SH-SY5Y (cell line): ENCODE results near the gene CABP4.

Source experiments
- GATA2 ChIP-seq: IDR thresholded peaks from 2 replicates; pipeline ENCODE4 v1.6.1; 2011; ENCODE audit warnings: mild to moderate bottlenecking, low read depth, low read length
- GATA3 ChIP-seq: IDR thresholded peaks from 2 replicates; pipeline ENCODE4 v1.6.1; 2011; ENCODE audit warnings: low read depth, mild to moderate bottlenecking, low read length, moderate library complexity

Gene CABP4

DNA sequence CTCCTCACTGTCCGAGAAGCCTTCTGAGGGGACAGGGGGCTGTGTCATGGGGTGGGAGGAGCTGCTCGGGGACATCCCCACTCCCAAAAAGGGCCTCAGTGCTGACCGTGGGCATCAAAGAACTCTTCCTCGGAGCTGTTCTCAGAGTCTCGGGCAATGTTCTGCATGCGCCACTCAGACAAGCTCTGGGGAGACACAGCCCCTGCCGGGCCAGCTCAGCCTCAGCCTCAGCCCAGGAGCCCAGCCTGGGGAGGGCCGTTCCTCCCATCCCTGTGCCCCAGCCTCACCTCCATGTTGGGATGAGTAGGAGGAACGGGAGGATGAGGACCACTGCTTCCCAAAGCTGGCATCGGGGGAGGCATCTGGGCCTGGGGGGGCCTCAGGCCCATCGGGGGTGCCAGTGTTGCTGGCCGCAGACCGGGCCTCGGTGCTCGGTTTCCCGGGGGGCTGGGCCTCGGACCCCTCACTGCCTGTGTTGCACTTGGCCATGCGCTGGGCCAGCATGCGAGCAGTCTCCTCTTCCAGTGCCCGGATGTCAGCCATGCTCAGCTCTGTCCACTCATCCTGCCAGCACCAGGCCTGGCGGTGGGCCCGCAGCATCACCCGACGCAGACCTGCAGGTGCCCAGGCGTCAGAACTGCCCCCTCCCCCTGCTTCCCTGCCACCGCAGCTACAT is 44.8 kb downstream of the CABP4 start:
- no peak for TF ChIP-seq GATA2
- TF ChIP-seq GATA3 = no peak

DNA sequence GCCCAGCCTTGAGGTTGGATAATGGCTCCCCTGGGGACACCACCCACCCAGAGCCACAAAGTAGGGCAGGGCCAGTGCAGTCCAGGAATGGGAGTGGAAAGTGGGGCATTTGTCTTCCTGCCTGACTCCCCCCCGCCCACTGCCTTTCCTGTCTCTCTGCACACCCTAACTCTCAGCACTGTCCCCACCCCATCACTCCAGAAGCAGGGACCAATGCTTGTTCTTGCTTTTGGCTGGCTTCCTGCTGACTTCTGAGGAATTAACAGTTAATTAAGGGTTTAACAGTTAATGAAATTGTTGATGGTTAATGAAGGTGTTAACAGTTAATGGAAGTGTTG is 45.3 kb downstream of the CABP4 start:
- TF ChIP-seq GATA3 (no peak), GATA2 (no peak)

DNA sequence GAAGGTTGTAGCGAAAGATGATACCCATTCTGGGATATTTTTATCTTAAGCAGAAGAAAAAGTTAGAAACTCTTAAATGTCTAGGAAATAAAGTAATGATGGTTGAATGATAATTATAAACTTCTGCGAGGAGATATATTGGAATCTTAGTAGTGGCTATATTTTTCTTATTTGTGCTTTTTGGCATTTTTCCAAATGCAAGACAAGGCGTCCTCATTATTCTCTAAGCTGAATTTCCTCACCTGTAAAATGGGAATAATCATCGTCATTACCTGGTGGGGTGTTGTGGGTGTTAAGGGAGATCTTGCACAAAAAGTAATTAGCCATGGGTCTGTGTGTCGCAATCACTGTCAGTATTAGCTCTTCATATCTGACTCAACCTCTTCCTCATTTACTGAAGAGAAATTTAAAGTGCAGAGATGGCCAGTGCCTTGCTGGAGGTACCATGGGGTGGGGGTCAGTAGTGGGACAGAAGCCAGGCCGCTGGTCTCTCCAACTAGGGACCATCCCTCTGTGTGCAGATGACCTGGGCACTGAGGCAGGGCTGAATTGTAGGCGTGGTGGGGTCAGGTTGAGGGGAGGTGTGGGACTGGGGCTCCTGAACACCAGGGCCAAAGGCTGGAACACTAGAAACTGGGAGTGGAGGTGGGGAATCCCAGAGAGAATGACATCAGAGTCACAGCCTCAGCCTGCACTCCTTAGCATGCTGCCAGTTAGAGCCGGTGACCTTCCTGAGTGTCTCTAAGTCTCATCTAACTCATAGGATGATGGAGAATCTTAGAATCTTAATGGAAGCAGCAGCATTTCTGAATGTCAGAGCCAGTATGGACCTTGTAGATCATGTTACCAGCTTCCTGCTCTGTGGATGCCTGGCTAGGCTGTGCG is 45.9 kb downstream of the CABP4 start:
- TF ChIP-seq GATA2 = no peak

DNA sequence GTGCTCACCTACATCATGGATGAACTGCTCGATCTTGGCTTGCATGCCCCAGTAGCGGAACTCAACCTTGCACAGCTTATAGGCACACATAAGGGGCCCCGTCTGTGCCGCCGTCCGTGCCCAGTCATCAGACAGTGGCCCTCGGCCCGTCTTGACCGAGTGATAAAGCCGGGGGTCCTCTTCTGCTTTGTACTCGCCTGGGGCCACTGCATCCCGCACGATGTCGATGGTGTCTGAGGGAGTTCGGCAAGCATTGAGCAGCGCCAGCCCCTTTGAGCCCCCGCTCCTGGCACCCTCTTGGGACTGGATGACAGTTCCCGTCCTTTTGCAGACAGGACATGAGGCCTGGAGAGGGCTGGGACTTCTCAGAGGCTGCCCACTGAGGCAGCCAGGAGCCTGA is 46.7 kb downstream of the CABP4 start:
- no peak for TF ChIP-seq GATA2
- TF ChIP-seq GATA3 = no peak

DNA sequence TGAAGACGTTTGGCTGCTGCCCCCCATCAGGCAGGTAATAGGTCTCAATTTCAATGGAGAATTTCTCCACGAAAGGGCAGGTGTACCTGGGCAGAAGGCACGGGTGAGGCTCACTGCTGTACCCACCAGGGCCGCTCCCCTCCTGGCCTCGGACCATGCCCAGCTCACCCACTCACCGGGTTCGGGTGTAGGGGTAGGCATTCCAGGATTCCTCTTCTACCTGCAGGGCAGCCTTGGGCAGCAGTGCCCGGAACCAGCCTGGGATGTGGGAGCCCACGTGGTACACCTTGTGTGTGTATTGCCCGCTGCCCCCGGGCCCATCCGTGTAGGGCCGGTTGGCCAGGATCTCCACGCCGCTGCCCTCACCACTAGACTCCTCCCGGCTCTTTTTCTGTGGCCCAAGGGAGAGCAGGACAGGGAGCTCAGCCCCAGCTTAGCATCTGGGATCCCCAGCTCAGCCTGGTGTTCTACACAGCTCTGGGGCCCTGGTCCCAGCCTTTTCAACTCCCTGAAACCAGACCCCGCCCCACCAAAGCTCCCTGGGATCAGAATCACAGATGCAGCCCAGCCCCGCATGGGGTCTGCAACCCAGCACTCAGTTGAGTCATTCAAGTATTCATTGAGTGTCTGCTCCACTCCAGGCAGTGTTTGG is 47.3 kb downstream of the CABP4 start:
- TF ChIP-seq GATA3 (no peak), GATA2 (no peak)

DNA sequence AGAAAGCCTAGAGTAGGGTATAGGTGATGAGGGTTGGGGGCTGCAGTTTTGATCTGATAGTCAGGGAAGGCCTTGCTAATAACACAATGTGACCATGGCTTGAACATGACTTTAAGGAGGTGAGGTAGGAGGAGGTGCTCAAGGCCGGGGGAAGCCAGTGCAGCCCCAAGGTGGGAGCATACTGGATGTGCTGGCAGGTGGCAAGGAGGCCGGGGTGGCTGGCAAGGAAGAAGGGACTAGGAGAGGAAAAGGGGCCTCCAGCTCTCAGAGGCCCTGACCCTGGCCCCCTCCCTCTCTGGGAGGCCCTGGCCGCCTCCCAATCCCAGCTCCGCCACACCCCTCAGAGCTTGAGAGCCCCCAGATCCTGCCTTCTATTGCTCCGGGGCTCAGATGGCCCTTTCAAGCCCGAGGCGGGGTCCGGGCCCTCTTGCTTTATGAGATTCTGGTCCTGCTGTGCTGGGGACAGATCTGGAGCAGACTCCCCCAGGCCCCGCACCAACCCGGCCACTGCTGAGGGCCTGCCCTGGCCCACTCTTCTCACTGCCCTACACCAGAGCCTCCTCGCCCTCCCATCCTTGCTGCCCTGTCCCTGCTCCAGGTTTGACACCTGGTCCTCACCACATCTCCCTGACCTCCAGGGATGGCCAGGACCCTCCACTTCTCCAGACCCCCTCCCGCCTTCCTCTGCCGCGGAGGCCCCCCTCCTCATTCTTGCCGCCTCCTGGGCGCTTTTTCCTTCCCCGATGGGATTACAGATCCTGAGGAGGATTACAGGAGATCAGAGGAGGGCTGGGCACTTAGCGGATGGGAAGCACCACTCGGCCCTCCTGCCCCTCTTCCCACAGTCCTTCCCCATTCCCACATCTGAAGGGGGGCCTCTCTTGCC is 48.2 kb downstream of the CABP4 start:
- no peak for TF ChIP-seq GATA3
- TF ChIP-seq GATA2 = no peak

DNA sequence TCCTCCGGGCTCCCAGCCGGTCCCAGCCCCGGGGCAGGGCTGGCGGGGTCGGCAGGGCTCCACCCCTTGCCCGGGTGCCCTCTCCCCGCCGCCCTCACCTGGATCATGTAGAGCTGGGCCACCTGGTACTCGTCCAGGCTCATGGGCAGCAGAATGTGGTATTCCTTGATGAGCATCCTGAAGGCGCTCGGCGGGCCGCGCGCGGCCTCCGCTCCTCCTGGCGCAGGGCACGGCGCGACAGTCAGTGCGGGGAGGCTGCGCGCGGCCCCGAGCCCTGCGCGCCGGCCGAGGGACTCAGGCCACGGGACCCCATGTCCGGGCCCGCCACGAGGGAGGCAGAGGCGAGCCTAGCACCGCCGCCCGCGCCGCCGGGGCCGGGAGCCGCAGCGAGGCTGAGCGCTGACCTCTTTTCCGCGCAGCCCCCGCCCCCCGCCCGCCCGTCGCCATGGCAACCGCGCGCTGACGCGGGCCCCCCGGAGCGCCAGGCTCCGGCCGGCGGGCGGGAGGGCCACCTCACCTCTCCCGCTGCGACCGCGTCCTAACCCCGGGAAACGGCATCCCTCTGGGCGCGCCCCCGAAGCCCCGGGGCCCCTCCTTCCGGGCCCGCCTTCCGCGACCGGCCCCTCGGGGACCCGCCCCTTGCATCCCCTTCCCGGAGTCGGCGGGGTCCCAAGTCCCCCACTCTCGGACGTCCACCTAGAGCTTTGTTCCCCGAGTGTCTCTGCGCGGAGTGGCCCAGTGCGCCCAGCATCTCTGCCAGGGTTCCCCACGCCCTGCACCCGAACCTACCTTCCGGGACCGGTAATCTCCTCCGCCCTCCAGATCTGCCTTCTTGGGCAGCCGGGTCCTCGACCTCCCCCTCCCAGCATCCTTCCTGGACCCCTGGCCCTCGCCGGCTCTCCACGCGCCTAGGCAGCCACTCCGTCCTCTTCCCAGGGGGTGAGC is 49.1 kb downstream of the CABP4 start:
- TF ChIP-seq GATA2 (no peak), GATA3 (no peak)

DNA sequence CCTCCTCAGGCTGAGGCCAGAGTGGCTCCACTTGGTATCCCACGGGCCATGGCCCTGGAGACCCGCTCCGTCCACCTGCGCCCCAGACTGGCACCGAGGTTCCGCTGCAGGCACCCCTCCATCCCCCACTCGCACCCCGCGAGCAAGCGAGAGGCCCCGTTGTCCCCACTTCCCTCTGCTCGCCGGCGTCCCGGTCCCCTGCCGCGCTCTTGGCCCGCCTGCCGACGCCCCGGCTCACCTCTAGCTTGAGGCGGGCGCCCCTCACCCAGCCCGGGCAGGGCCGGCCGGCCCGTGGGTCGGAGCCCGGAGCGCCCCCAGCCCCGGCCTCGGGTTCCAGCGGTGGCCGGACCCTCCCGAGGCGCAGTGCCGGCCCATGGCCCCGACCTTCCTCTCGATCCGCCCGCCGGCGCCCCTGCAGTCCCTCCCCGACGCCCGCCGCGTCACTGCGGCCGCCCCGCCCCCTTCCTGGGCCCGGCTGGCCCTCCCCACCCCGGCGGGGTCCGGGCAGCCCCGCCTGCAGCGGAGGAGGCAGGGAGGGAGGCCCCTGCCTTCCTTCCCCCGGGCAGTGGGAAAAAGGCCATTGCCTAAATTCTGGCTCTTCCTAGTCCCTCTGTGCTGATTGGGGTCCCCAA is 49.9 kb downstream of the CABP4 start, which contains the start of gene PITPNM1:
Gene PITPNM1 (minus strand): TSS at position 414 of the 632 bp plus-strand sequence. CDS start 1,183 bp downstream, outside the sequence.
- no peak for TF ChIP-seq GATA3
- no peak for TF ChIP-seq GATA2

DNA sequence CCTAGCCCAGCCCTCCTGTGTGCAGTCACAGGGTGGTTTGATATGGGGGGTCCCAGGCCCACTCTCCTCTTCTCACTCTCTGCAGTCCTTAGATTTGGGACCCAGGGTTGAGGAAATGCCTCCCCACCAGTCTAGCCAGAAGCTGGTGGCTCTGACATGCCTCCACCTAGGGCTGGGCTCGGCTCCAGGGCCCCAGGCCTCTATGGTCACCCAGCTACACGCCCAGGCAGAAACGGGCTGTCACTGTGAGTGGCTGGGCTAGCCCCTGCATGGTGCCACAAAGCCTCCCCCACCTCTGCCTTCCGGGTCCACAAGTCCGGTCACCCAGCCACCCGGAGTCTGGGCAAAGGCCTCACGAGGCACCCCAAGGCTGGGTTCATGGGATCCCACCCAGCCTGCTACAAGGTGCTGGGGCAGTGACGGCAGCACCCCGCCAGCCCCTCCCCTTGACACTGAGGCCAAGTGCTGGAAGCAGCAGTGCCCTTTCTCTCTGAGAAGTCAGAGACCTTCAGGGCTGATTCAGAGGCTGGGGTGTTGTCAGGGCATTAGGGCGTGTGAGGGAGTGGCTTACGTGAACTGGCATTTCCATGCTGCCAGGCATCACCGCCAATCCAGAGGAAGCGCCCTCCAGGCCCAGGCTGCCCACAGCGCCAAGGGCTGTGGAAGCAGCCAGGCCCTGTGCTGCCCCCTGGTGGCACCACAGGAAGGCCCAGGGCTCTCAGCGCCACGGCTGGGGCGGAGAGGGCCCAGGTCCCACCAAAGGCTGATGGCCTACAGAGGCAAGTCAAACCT is 50.6 kb downstream of the CABP4 start:
- TF ChIP-seq GATA3 = no peak
- no peak for TF ChIP-seq GATA2

DNA sequence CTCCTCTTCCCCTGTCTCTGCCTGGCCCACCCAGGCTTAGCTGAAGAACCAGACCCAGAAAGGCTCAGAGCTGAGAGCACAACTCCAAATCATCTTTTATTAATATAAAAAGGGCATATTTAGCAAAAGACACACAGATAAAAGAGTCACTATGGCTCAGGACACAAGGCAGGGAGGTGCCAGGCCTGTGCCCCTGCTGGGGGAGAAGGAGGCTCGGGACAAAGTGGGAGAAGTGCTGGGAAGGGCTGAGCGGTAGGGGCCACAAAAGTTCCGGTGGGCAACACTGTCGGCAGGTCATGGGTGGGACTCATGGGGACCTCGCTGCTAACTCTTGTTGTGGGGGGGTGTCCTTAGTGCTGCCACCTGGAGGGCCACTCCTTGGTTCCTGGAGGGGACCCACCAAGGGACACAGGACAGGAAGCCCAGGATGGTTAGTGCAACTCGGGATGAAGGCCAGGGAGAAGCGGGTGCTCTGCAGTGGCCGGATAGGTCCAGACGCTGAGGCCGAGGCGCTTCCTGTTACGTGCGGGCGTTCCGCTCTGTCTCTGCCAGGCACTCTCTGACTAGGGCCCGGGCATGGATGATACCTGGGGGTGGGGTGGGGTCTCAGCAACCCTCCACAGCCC is 51.4 kb downstream of the CABP4 start:
- TF ChIP-seq GATA3 = no peak
- no peak for TF ChIP-seq GATA2

DNA sequence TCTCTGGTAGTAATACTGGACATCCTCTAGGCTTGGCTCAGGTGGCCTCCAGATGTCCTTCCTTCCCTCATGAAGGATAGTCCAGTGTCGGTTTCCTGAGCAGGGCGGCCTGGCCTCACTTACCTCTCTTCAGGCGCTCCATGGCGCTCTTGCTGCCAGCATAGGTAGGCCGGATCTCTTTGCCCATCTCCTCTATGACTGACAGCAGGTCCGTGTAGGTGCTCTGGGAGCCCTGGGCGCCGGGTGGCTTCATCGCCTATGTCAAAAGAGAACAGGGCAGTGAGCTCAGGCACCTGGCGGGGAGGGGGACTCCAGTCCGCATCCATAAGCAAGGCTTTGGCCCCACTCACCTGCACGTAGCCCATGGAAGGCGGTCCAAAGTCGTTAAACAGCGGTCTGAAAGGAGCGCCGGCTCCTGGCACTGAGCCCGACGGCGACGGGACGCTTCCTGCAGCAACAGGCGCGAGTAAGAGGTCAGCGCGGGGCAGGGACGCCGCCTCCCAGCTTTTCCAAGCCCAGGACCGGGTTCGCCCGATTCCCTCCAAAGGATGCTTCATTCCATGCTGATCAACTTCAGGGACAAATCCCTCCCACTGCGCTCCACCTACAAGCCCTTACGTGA is 52.2 kb downstream of the CABP4 start:
- TF ChIP-seq GATA3 (no peak), GATA2 (no peak)
